GM18505 (cell line): ENCODE data around the gene CRAT.
"Not testable (repeated sequence)": the region's sequence is repeated elsewhere in the genome, so short reads cannot be mapped to it uniquely, and the experiment has no call there.

ENCODE experiments used
- ATAC-seq: cut with Tn5 transposase; IDR thresholded peaks from one replicate; pipeline ENCODE4 v1.9.1; 2021; ENCODE audit not compliant: unreplicated experiment
- POLR2A ChIP-seq: IDR thresholded peaks from 4 replicates; pipeline ENCODE4 v1.6.1; 2011; ENCODE audit warnings: borderline replicate concordance; ENCODE audit not compliant: insufficient read depth, insufficient read length; ENCODE audit errors: extremely low read depth

CRAT gene

DNA sequence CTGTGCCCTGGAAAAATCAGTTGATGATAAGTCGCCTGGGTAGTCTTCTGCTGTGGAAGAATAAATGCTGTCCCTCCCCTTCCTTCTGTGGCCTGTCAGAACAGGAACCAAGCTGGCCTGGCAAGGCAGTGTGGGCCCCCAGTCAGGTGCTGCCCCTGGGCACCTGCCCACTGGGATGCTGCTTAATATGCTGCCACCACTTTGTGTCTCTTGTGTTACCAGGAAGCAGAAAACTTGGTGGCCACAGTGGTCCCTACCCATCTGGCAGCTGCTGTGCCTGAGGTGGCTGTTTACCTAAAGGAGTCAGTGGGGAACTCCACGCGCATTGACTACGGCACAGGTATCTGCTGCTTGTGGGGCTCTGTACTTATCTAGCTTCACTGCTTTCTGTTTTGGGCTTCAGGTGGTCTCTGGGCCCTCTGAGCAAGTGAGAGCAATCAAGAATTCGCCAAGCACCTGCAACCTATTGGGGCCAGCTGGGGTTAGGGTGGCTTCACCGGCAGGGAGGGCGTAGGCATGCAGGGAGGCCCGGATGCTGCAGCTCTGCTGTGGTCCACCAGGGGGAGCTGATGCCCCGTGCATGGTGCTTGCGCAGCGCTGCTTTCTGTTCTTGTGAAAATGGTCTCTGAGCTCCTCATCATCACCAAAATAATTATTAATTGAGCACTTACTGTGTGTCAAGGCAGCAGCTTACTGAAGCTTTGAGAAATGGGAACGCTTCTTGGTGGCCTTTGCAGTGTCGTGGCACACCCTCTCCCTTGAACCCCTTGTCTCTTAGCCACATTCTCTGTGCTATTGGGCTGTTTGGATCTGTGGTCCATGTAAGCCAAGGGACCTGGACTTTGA, 20.9 kb upstream of the CRAT start:
- no peak for TF ChIP-seq POLR2A
- ATAC-seq, result no peak

DNA sequence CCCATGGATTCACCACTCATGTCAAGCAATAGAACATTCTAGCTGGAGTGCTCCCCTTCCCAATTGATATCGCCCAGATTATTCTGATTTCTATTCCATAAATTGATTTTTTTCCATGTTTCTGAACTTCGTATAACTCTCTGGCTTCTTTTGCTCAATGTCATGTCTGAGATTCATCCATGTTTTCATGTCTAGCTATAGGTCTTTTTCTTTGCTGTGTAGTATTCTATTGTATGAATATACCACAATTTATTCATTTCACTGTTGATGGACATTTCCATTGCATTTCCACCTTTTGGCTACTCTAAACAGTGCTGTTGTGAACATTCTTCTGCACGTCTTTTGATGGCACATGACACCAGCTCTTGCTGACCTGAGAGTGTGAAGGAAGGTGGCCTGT, 20.2 kb upstream of the CRAT start:
- TF ChIP-seq POLR2A, result no peak
- ATAC-seq, result no peak

DNA sequence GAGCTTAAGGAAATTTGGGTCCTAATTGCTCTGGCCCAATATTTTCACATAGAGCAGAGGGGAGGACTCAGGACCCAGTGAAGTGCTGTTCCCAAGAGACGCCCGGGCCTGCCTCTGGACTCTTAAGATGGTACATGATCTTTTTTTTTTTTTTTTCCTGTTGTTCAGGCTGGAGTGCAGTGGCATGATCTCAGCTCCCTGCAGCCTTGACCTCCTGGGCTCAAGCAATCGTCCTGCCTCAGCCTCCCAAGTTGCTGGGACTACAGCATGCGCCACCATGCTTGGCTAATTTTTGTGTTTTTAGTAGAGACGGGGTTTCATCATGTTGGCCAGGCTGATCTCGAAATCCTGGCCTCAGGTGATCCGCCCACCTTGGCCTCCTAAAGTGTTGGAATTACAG, 19.7 kb upstream of the CRAT start:
- not testable (repeated sequence) for ATAC-seq

DNA sequence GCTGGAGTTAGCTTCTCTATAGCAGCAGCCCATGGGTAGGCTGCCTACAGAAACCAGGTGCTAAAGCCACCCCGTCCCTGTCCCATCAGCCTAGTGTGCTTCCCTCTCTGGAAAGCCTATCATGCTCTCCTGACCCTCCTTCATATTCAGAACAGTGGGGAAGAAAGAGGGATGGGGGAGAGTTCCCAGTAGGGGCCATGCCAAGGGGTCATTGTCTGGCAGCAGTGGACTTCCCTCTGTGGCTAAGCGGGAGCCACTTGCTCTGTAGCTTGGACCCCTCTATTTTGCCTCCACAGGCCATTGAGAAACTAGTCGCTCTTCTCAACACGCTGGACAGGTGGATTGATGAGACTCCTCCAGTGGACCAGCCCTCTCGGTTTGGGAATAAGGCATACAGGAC, 18.1 kb upstream of the CRAT start:
- no peak for TF ChIP-seq POLR2A
- no peak for ATAC-seq

DNA sequence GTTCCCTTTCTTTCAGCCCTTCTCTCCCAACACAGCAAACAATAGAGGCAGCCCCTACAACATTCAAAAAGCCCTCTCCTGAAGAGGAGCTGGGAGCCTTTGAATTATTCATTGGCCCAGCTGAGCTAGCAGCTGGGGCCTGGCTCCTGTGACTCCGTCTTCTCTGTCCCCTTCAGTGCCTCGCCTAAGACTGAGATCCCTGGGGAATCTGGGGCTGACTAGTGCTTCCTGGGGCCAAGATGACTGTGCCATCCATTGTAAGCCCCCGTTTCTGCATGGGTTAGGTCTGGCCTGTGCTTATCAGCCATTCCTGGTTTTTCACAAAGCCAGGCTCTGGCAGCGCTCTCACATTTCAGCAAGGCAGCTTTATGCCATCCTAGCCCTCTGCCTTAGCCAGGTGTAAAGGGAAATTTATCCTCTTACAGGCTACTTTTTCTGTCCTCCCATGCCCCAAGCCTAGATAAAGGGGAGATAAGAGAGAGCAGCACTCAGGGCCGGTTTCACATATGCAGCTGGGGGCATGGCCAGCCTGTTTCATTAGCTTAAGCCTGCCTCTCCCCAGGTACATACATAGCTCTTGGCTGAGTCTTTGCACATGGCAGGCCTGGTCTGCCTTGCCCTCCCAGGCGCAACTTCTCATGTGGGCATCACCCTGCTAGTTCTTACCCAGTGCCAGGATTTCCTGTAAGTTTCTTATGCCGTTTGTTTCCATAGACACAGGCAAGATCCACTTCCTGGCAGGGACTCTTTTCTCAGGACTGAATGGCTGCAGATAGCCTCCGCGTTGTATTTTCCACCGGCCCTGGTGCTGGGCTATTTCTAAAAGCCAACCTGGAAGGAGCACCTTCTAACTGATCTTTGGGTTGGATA, 16.4 kb upstream of the CRAT start:
- no peak for TF ChIP-seq POLR2A
- no peak for ATAC-seq

DNA sequence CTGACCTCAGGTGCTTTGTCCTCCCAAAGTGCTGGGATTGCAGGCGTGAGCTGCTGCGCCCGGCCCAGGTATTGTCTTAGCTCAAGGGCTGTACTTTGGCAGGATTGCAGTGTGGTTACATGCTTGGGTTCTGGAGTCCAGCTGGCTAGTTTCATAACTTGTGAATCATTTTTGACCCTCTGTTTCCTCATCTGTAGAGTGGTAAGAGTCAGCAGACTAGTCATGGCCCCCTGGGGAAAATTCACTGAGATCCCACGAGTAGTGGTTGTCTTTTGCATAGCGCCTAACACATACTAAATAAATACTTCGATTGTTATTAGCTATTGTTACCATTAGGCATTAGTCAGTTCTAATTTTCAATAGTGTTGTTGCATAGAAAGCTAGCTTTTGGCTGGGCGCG, 14.9 kb upstream of the CRAT start:
- TF ChIP-seq POLR2A, result no peak
- ATAC-seq, result no peak

DNA sequence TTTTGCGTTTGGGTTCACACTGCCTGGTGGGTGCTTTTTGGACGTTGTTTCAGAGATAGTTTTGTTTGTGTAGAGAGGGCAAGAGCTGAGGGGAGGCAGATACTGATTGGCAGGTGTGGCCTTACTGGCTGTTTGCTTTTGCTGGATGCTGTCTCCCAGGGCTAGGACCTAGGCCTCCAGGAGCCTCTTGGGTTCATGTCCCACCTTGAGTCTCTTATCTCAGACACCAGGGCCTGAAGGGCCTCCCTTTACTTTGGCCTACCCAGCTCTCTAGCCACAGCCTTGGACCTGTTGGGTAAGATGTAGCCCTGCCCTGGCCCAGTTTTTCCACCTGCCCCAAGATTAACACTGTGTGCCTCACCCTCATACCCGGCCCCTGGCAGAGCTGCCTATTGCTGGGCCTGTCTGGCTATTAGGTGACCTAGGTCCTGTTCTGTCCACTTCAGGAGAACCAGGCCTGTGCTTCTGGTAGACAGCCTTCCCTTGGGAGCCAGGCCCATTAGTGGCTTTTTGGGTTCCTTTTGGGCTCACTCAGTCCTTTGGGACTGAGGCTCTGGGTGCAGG, 14.0 kb upstream of the CRAT start:
- no peak for ATAC-seq
- TF ChIP-seq POLR2A, result no peak

DNA sequence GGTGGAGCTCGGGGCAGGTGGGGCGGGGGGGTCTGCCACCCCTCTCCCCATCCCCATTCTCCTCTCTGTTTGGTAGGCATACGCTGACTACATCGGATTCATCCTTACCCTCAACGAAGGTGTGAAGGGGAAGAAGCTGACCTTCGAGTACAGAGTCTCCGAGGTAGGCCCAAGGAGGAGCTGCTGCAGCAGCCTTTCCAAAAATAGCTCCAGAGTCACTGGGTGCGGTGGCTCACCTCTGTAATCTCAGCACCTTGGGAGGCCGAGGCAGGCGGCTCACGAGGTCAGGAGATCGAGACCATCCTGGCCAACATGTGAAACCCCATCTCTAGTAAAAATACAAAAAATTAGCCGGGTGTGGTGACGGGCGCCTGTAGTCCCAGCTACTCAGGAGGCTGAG, 12.4 kb upstream of the CRAT start:
- ATAC-seq, result not testable (repeated sequence)

DNA sequence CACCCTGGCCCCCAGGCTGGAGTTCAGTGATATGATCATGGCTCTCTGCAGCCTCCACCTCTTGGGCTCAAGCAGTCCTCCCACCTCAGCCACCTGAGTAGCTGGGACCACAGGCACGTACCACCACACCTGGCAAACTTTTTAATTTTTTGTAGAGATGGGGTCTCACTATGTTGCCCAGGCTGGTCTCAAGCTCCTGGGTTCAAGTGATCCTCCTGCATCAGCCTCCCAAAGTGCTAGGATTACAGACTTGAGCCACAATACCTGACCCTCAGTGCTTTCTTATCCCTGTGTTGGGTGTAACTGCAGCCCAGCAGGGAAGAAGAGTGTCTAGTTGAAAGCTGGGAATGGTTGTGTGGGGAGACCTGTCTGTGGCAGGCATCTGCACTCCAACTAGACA, 11.5 kb upstream of the CRAT start:
- no peak for ATAC-seq
- no peak for TF ChIP-seq POLR2A

DNA sequence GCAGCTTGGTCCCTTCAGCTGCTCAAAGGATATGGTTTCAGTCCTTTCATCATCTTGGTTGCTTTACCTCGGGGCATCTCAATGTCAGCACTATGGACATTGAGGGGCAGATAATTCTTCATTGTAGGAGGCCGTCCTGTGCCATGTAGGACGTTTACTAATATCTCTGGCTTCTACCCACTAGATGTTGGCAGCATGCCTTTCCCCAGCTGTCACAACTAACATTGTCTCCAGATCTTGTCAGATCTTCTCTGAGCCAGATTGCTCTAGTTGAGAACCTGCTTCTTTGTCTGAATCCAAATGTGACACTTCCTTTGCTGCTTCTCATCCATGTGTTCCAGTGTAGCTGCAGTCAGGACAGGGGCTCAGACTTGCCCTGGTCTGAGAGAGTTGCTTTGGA, 10.9 kb upstream of the CRAT start:
- no peak for ATAC-seq
- no peak for TF ChIP-seq POLR2A

DNA sequence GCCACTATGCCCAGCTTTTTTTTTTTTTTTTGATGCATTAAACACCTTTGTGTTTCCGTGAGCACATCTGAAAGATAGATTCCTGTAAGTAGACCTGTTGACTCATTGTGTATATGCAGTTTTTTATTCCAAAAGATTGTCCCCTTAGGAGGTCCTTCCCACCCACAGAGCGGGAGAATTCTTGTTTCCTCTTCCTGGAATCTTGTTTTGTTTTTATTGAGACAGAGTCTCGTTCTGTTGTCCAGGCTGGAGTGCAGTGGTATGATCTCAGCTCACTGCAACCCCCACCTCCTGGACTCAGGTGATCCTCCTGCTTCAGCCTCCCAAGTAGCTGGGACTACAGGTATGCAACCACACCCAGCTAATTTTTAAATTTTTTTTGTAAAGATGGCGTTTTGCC, 8.2 kb upstream of the CRAT start:
- ATAC-seq, result no peak
- no peak for TF ChIP-seq POLR2A

DNA sequence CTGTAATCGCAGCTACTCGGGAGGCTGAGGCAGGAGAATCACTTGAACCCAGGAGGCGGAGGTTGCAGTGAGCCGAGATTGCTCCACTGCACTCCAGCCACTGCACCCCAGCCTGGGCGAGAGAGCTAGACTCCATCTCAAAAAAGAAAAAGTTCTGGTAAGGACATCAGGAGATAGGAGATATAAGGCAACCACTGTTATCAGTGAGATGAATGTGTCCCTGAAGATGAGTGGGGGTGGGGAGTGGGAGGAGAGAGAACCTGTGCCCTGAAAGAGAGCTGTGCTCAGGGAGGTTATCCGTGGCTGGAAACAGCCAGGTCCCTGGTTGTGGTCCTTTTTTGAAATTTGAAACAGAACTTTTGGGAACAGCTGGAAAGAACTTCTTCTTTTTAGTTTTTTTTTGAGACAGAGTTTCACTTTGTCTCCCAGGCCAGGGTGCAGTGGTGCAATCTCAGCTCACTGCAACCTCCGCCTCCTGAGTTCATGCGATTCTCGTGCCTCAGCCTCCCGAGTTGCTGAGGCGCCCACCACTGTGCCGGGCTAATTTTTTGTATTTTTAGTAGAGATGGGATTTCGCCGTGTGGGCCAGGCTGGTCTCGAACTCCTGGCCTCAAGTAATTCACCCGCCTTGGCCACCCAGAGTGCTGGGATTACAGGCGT, 3.2 kb upstream of the CRAT start:
- TF ChIP-seq POLR2A, result no peak

DNA sequence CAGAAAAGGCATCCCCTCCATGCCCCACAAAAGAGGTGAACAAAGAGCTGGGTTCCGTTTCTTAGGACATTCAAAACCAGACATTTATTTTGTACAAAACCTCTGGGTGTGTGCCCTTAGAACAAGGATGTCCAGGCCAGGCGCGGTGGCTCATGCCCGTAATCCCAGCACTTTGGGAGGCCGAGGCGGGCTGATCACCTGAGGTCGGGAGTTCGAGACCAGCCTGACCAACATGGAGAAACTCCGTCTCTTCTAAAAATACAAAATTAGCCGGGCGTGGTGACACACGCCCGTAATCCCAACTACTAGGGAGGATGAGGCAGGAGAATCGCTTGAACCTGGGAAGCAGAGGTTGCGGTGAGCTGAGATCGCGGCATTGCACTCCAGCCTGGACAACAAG, 1.9 kb upstream of the CRAT start:
- not testable (repeated sequence) for ATAC-seq

More for the DNA sequence above, 3.2 kb upstream of the CRAT start:
- ATAC-seq, result no peak
